HepG2 (cell line): Measurements from ENCODE around the gene CDK10. TPM values are rescaled to one million over a fixed set of nuclear protein-coding genes. Genes with fewer than 3 reads are reported as not detected.
A peak's percentile ranks its signal among the peaks of the same experiment; 100 is the strongest.

Experiments
- AHR ChIP-seq: IDR thresholded peaks from 2 replicates; pipeline ENCODE4 v1.6.1; 2018; ENCODE audit warnings: missing genetic modification reagents, missing compliant biosample characterization
- BRD4 ChIP-seq: sonication (generic); formaldehyde crosslinking; IDR thresholded peaks from 2 replicates; pipeline ENCODE4 v1.4.0; 2020; ENCODE audit warnings: missing genetic modification reagents
- CCDC6 ChIP-seq: sonication (generic); formaldehyde crosslinking; IDR thresholded peaks from 2 replicates; pipeline ENCODE4 v1.8.1; 2022; ENCODE audit warnings: mild to moderate bottlenecking, missing genetic modification reagents, moderate library complexity
- DMAP1 ChIP-seq: IDR thresholded peaks from 2 replicates; pipeline ENCODE4 v1.6.1; 2016
- HDAC1 ChIP-seq: sonication (generic); formaldehyde crosslinking; IDR thresholded peaks from 2 replicates; pipeline ENCODE4 v1.5.1; 2020; ENCODE audit warnings: mild to moderate bottlenecking, missing genetic modification reagents
- HOXA5 ChIP-seq: sonication (generic); formaldehyde crosslinking; IDR thresholded peaks from 2 replicates; pipeline ENCODE4 v1.4.0; 2020; ENCODE audit warnings: missing genetic modification reagents
- KMT2A ChIP-seq: sonication (generic); formaldehyde crosslinking; IDR thresholded peaks from 2 replicates; pipeline ENCODE4 v1.4.0; 2020; ENCODE audit warnings: missing genetic modification reagents
- MXD4 ChIP-seq: IDR thresholded peaks from 2 replicates; pipeline ENCODE4 v1.6.1; 2016; ENCODE audit warnings: mild to moderate bottlenecking, missing biosample characterization, missing genetic modification reagents
- PHF21A ChIP-seq: sonication (generic); formaldehyde crosslinking; IDR thresholded peaks from 2 replicates; pipeline ENCODE4 v1.5.0; 2020; ENCODE audit warnings: mild to moderate bottlenecking, missing genetic modification reagents
- PPARG ChIP-seq: conservative IDR thresholded peaks from 2 replicates; pipeline ENCODE4 v1.6.1; 2016; ENCODE audit warnings: missing biosample characterization, missing genetic modification reagents
- REL ChIP-seq: sonication (generic); formaldehyde crosslinking; conservative IDR thresholded peaks from 2 replicates; pipeline ENCODE4 v1.8.0; 2022; ENCODE audit warnings: mild to moderate bottlenecking, missing genetic modification reagents, moderate library complexity
- SMC3 ChIP-seq: IDR thresholded peaks from 2 replicates; pipeline ENCODE4 v1.6.1; 2011; ENCODE audit warnings: low read length, improper control_type of control experiment
- TGIF2 ChIP-seq: IDR thresholded peaks from 2 replicates; pipeline ENCODE4 v1.6.1; 2016; ENCODE audit warnings: control low read depth, missing compliant biosample characterization
- ZBTB7A ChIP-seq: sonication (generic); formaldehyde crosslinking; IDR thresholded peaks from 2 replicates; pipeline ENCODE4 v1.8.0; 2022; ENCODE audit warnings: mild to moderate bottlenecking, missing genetic modification reagents
- ZFYVE20 ChIP-seq: sonication (generic); formaldehyde crosslinking; IDR thresholded peaks from 2 replicates; pipeline ENCODE4 v1.8.0; 2023; ENCODE audit warnings: low read depth, mild to moderate bottlenecking, moderate library complexity, missing genetic modification reagents, borderline replicate concordance
- ZIK1 ChIP-seq: sonication (generic); formaldehyde crosslinking; IDR thresholded peaks from 2 replicates; pipeline ENCODE4 v1.5.0; 2020; ENCODE audit warnings: mild to moderate bottlenecking, low read depth, missing genetic modification reagents, borderline replicate concordance
- ZNF20 ChIP-seq: sonication (generic); formaldehyde crosslinking; IDR thresholded peaks from 2 replicates; pipeline ENCODE4 v1.4.0; 2020; ENCODE audit warnings: mild to moderate bottlenecking, moderate library complexity, missing genetic modification reagents
- ZNF720 ChIP-seq: sonication (generic); formaldehyde crosslinking; IDR thresholded peaks from 2 replicates; pipeline ENCODE4 v1.4.0; 2020; ENCODE audit warnings: missing genetic modification reagents
- polyA plus RNA-seq, 8 experiments: library from polyadenylated mRNA; depleted of rRNA in 3 of 8; stranded (reverse) in 7 of 8; unstranded in 1 of 8; fragments of >200 nt; fragmentation: Illumina TruSeq in 4 of 8; extraction: Trizol in 4 of 8; gene quantifications; 2 replicates each; pipeline versions ENCODE4 v1.2.1 to v1.2.3, GENCODE V29; 2011 to 2016; ENCODE audit warnings: low read depth in 4 of 8, missing spikeins in 1 of 8, mixed read lengths in 1 of 8; ENCODE audit not compliant: insufficient read depth in 1 of 8
- total RNA-seq, 5 experiments: library from RNA; depleted of rRNA; stranded (reverse); fragments of >200 nt; fragmentation: Illumina TruSeq; extraction: Trizol; gene quantifications; 2 replicates each; pipeline ENCODE4 v1.2.3, GENCODE V29; 2016; ENCODE audit warnings: low read depth in 1 of 5
- TF ChIP-seq, protein P1 (sequence below): sonication (generic); formaldehyde crosslinking; IDR thresholded peaks from 2 replicates; pipeline ENCODE4 v1.4.0; 2020; ENCODE audit warnings: missing genetic modification reagents, borderline replicate concordance
- TF ChIP-seq, protein P2 (sequence below): IDR thresholded peaks from 2 replicates; pipeline ENCODE4 v1.6.1; 2012; ENCODE audit warnings: inconsistent platforms
- TF ChIP-seq, protein P3 (sequence below): sonication (generic); formaldehyde crosslinking; IDR thresholded peaks from 2 replicates; pipeline ENCODE4 v1.4.0; 2020; ENCODE audit warnings: missing genetic modification reagents, low read depth, mild to moderate bottlenecking, borderline replicate concordance
- TF ChIP-seq, protein P4 (sequence below): sonication (generic); formaldehyde crosslinking; IDR thresholded peaks from 2 replicates; pipeline ENCODE4 v1.4.0; 2020; ENCODE audit warnings: mild to moderate bottlenecking, missing genetic modification reagents
- TF ChIP-seq, protein P5 (sequence below): sonication (generic); formaldehyde crosslinking; IDR thresholded peaks from 2 replicates; pipeline ENCODE4 v1.5.0; 2020; ENCODE audit warnings: mild to moderate bottlenecking, missing genetic modification reagents

CDK10 gene
- total and polyA plus RNA-seq, 2 of the 13 experiments (the other 11 are each of a cell fraction or from before 2014, with no cell fraction given), result 2.5 to 3.9 TPM

DNA sequence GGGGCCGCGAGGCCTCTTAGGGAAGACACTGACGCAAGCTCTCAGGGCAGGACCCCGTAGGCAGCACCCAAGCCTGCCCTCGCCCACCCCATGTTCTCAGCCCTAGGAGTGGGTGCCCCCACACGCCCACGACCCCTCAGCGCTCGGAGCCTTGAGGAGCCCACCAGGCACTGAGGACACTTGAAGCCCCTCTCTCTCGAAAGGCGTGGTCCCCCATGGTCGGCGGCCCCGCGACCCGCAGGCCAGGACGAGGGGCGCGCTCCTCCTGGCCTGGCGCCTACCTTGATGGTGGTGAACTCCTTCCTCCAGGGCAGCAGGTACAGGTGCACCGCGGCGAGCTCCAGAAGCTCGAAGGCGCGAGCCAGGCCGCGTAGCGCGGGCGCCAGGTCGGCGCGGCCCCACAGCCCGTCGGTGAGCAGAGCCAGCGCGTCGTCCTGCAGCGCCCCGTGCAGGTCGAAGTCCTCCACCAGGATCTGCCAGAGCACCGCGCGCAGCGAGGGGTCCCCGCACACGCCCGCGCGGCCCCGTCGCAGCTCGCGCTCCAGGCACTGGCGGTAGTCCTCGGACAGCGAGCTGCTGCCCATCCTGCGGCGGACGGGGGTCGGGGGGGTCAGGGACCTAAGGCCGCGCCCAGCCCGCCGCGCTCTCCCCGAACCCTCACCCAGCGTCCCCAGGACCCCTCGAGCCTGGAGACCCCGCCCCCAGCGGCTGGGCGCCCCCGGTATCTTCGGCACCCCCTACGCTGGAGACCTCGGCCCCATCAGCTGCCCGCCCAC, 14.3 kb downstream of the CDK10 start (continued):
- TF ChIP-seq, protein P1, sequence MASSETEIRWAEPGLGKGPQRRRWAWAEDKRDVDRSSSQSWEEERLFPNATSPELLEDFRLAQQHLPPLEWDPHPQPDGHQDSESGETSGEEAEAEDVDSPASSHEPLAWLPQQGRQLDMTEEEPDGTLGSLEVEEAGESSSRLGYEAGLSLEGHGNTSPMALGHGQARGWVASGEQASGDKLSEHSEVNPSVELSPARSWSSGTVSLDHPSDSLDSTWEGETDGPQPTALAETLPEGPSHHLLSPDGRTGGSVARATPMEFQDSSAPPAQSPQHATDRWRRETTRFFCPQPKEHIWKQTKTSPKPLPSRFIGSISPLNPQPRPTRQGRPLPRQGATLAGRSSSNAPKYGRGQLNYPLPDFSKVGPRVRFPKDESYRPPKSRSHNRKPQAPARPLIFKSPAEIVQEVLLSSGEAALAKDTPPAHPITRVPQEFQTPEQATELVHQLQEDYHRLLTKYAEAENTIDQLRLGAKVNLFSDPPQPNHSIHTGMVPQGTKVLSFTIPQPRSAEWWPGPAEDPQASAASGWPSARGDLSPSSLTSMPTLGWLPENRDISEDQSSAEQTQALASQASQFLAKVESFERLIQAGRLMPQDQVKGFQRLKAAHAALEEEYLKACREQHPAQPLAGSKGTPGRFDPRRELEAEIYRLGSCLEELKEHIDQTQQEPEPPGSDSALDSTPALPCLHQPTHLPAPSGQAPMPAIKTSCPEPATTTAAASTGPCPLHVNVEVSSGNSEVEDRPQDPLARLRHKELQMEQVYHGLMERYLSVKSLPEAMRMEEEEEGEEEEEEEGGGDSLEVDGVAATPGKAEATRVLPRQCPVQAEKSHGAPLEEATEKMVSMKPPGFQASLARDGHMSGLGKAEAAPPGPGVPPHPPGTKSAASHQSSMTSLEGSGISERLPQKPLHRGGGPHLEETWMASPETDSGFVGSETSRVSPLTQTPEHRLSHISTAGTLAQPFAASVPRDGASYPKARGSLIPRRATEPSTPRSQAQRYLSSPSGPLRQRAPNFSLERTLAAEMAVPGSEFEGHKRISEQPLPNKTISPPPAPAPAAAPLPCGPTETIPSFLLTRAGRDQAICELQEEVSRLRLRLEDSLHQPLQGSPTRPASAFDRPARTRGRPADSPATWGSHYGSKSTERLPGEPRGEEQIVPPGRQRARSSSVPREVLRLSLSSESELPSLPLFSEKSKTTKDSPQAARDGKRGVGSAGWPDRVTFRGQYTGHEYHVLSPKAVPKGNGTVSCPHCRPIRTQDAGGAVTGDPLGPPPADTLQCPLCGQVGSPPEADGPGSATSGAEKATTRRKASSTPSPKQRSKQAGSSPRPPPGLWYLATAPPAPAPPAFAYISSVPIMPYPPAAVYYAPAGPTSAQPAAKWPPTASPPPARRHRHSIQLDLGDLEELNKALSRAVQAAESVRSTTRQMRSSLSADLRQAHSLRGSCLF (CRISPR knock-in tag), result 0 out of 2 replicates have a peak, but pooled peaks have one; percentile 17
- TF ChIP-seq TGIF2 (CRISPR knock-in tag), result peak; percentile 45
- TF ChIP-seq REL (CRISPR knock-in tag), result peak; percentile 56; the same call in 1 of the 2 replicates
- TF ChIP-seq PHF21A, result peak; percentile 37; the same call in 1 of the 2 replicates
- TF ChIP-seq ZIK1 (CRISPR knock-in tag), result no peak
- TF ChIP-seq BRD4 (CRISPR knock-in tag), result peak; percentile 12; the same call in 1 of the 2 replicates
- TF ChIP-seq SMC3, result no peak
- 0 out of 2 replicates have a peak, but pooled peaks have one; percentile 24 for TF ChIP-seq ZNF720 (CRISPR knock-in tag)
- TF ChIP-seq, protein P2, sequence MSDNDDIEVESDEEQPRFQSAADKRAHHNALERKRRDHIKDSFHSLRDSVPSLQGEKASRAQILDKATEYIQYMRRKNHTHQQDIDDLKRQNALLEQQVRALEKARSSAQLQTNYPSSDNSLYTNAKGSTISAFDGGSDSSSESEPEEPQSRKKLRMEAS, result peak; percentile 91
- TF ChIP-seq ZFYVE20, result peak; percentile 90
- no peak for TF ChIP-seq ZNF20 (CRISPR knock-in tag)
- TF ChIP-seq CCDC6, result peak; percentile 61
- peak; percentile 32; the same call in 1 of the 2 replicates for TF ChIP-seq PPARG (CRISPR knock-in tag)
- peak; percentile 79; the same call in 1 of the 2 replicates for TF ChIP-seq MXD4 (CRISPR knock-in tag)
- 0 out of 2 replicates have a peak, but pooled peaks have one; percentile 7 for TF ChIP-seq DMAP1 (CRISPR knock-in tag)
- TF ChIP-seq, protein P3, sequence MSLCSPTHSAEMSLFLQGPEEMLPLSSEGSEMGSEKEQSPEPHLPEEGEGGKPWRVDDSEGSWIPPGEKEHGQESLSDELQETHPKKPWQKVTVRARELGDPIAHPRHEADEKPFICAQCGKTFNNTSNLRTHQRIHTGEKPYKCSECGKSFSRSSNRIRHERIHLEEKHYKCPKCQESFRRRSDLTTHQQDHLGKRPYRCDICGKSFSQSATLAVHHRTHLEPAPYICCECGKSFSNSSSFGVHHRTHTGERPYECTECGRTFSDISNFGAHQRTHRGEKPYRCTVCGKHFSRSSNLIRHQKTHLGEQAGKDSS (CRISPR knock-in tag), result peak; percentile 73; the same call in 1 of the 2 replicates
- TF ChIP-seq ZBTB7A (CRISPR knock-in tag), result peak; percentile 83
- TF ChIP-seq, protein P4, sequence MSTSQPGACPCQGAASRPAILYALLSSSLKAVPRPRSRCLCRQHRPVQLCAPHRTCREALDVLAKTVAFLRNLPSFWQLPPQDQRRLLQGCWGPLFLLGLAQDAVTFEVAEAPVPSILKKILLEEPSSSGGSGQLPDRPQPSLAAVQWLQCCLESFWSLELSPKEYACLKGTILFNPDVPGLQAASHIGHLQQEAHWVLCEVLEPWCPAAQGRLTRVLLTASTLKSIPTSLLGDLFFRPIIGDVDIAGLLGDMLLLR (CRISPR knock-in tag), result peak; percentile 81
- TF ChIP-seq KMT2A, result peak; percentile 55
- peak; percentile 76 for TF ChIP-seq HDAC1
- TF ChIP-seq, protein P5, sequence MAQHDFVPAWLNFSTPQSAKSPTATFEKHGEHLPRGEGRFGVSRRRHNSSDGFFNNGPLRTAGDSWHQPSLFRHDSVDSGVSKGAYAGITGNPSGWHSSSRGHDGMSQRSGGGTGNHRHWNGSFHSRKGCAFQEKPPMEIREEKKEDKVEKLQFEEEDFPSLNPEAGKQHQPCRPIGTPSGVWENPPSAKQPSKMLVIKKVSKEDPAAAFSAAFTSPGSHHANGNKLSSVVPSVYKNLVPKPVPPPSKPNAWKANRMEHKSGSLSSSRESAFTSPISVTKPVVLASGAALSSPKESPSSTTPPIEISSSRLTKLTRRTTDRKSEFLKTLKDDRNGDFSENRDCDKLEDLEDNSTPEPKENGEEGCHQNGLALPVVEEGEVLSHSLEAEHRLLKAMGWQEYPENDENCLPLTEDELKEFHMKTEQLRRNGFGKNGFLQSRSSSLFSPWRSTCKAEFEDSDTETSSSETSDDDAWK, result no peak
- TF ChIP-seq AHR (CRISPR knock-in tag), result peak; percentile 38; the same call in 1 of the 2 replicates
- TF ChIP-seq HOXA5, result peak; percentile 19; the same call in 1 of the 2 replicates
